Liver (tissue), 9 donors: ENCODE data around the gene PEX11G. TPM values are rescaled to one million over a fixed set of nuclear protein-coding genes. Genes with fewer than 3 reads are reported as not detected.

ENCODE experiments used
- DNase-seq: peaks from one replicate; pipeline ENCODE4 v3.0.0-alpha.2; 2017; ENCODE audit warnings: low spot score
- H3K27ac ChIP-seq, 2 donors: one replicate each; pipeline ENCODE4 v1.7.0; 2013; ENCODE audit warnings: inconsistent platforms in 2 of 2, low read length in 2 of 2, control low read depth in 1 of 2, low read depth in 1 of 2, mild to moderate bottlenecking in 1 of 2
- H3K27me3 ChIP-seq, 4 donors: one replicate each; pipeline versions ENCODE4 v1.6.1 to v1.7.0; 2013; ENCODE audit warnings: low read length in 3 of 4, inconsistent platforms in 1 of 4, mild to moderate bottlenecking in 1 of 4, moderate library complexity in 1 of 4; ENCODE audit not compliant: control insufficient read depth in 4 of 4, insufficient read depth in 4 of 4
- H3K36me3 ChIP-seq, 4 donors: one replicate each; pipeline versions ENCODE4 v1.6.1 to v1.7.0; 2013; ENCODE audit warnings: low read length in 3 of 4, mild to moderate bottlenecking in 3 of 4, low read depth in 1 of 4, moderate library complexity in 1 of 4; ENCODE audit not compliant: control insufficient read depth in 4 of 4, insufficient read depth in 3 of 4
- H3K4me1 ChIP-seq, 4 donors: one replicate each; pipeline versions ENCODE4 v1.6.1 to v1.7.0; 2013; ENCODE audit warnings: low read length in 3 of 4, mild to moderate bottlenecking in 3 of 4, moderate library complexity in 1 of 4; ENCODE audit not compliant: control insufficient read depth in 4 of 4, insufficient read depth in 4 of 4
- H3K4me3 ChIP-seq, 3 donors: one replicate each; pipeline versions ENCODE4 v1.6.1 to v1.7.0; 2013; ENCODE audit warnings: low read length in 3 of 3, control low read depth in 1 of 3, low read depth in 1 of 3, mild to moderate bottlenecking in 1 of 3
- H3K9ac ChIP-seq, 2 donors: one replicate each; pipeline ENCODE4 v1.7.0; 2013; ENCODE audit warnings: low read length in 2 of 2, mild to moderate bottlenecking in 2 of 2, moderate library complexity in 2 of 2, control low read depth in 1 of 2, low read depth in 1 of 2
- H3K9me3 ChIP-seq, 4 donors: one replicate each; pipeline versions ENCODE4 v1.6.1 to v1.7.0; 2013; ENCODE audit warnings: low read length in 3 of 4; ENCODE audit not compliant: control insufficient read depth in 4 of 4
- CTCF ChIP-seq: fragments of 150-350 bp; IDR thresholded peaks from 2 replicates; pipeline ENCODE4 v1.5.1; 2017; ENCODE audit warnings: improper control_type of control experiment, low read depth, low read length; ENCODE audit not compliant: missing input control
- EGR1 ChIP-seq, 2 donors: IDR thresholded peaks; 2 replicates each; pipeline ENCODE4 v1.6.1; 2016 to 2018; ENCODE audit warnings: antibody characterized with exemption in 2 of 2, low read depth in 2 of 2
- FOXA1 ChIP-seq: IDR thresholded peaks from 2 replicates; pipeline ENCODE4 v1.6.1; 2016; ENCODE audit warnings: antibody characterized with exemption
- FOXA2 ChIP-seq: IDR thresholded peaks from 2 replicates; pipeline ENCODE4 v1.6.1; 2016; ENCODE audit warnings: antibody characterized with exemption
- GABPA ChIP-seq, 2 donors: IDR thresholded peaks in 1 of 2; conservative IDR thresholded peaks in 1 of 2; 2 replicates each; pipeline ENCODE4 v1.6.1; 2016; ENCODE audit warnings: antibody characterized with exemption in 2 of 2, mild to moderate bottlenecking in 1 of 2, moderate library complexity in 1 of 2
- HNF4A ChIP-seq, 2 donors: conservative IDR thresholded peaks; 2 replicates each; pipeline ENCODE4 v1.6.1; 2016; ENCODE audit warnings: antibody characterized with exemption in 2 of 2, mild to moderate bottlenecking in 2 of 2
- HNF4G ChIP-seq: IDR thresholded peaks from 2 replicates; pipeline ENCODE4 v1.6.1; 2016; ENCODE audit warnings: antibody characterized with exemption
- JUND ChIP-seq, 2 donors: IDR thresholded peaks; 2 replicates each; pipeline ENCODE4 v1.6.1; 2016; ENCODE audit warnings: antibody characterized with exemption in 2 of 2
- NR2F2 ChIP-seq: IDR thresholded peaks from 2 replicates; pipeline ENCODE4 v1.6.1; 2016; ENCODE audit warnings: antibody characterized with exemption
- RAD21 ChIP-seq, 2 donors: IDR thresholded peaks; 2 replicates each; pipeline ENCODE4 v1.6.1; 2016; ENCODE audit warnings: antibody characterized with exemption in 2 of 2, mild to moderate bottlenecking in 2 of 2
- RXRA ChIP-seq, 2 donors: IDR thresholded peaks; 2 replicates each; pipeline ENCODE4 v1.6.1; 2017 to 2018; ENCODE audit warnings: antibody characterized with exemption in 2 of 2, mild to moderate bottlenecking in 1 of 2
- SP1 ChIP-seq: IDR thresholded peaks from 2 replicates; pipeline ENCODE4 v1.6.1; 2018; ENCODE audit warnings: antibody characterized with exemption, mild to moderate bottlenecking
- TAF1 ChIP-seq: conservative IDR thresholded peaks from 2 replicates; pipeline ENCODE4 v1.6.1; 2016; ENCODE audit warnings: antibody characterized with exemption, mild to moderate bottlenecking
- YY1 ChIP-seq: IDR thresholded peaks from 2 replicates; pipeline ENCODE4 v1.6.1; 2016; ENCODE audit warnings: antibody characterized with exemption, mild to moderate bottlenecking
- WGBS: extraction: QIAGEN DNeasy Blood & Tissue Kit; methylation state at CpG from one replicate; pipeline ENCODE4 v1.1.7; 2013; 5-methylcytosine and 5-hydroxymethylcytosine counted together
- polyA plus RNA-seq, 2 donors: library from polyadenylated mRNA; stranded (reverse) in 1 of 2; unstranded in 1 of 2; fragments of 200-250 nt in 1 of 2; fragments of >200 nt in 1 of 2; fragmentation: Nextera tagmentation in 1 of 2; extraction: Ambion mirVana in 1 of 2; gene quantifications; one replicate each; pipeline versions ENCODE4 v1.2.1 to v1.2.3, GENCODE V29; 2013 to 2015
- total RNA-seq, 2 donors: library from RNA; depleted of rRNA; stranded (reverse); fragments of >200 nt; gene quantifications; one replicate each; pipeline ENCODE4 v1.2.3, GENCODE V29; 2014
- TF ChIP-seq, protein P1 (sequence below): IDR thresholded peaks from 2 replicates; pipeline ENCODE4 v1.6.1; 2016; ENCODE audit warnings: antibody characterized with exemption
- TF ChIP-seq, protein P2 (sequence below): IDR thresholded peaks from 2 replicates; pipeline ENCODE4 v1.6.1; 2016; ENCODE audit warnings: antibody characterized with exemption
- TF ChIP-seq, protein P3 (sequence below): IDR thresholded peaks from 2 replicates; pipeline ENCODE4 v1.6.1; 2016; ENCODE audit warnings: antibody characterized with exemption
- donor health status: healthy.
- donor health status: healthy.
- donor health status: healthy.
- donor health status: healthy.
- donor health status: healthy.

Gene PEX11G
- total and polyA plus RNA-seq, 4 donors = 1.9 to 10.9 (median 8.2) TPM

DNA sequence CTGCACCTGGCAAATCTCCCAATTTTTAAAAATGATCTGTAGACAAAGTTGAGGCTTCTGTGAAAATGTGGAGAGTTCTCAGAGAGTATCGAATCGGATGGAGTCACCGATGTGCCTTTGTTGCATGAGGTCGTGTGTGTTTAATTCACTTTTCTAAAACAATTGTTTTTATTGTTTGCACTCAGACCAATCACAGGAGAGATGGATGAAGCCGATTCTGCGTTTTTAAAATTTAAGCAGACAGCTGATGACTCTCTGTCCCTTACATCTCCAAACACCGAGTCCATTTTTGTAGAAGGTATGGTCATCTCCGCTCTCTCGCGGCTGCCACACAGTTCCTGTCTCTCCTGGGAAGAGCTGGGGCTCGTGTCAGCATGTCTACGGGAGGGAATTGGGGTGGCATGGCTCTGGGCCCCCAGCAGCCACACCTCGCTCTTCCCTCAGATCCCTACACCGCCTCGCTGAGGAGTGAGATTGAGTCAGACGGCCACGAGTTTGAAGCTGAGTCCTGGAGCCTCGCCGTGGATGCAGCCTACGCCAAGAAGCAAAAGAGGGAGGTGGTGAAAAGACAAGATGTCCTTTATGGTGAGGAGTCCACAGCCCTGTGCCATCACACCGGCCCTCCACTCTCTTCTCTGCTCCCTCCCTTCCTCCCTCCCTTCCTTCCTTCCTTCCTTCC, 47.2 kb downstream of the PEX11G start:
- no peak overlapping the region for H3K27ac ChIP-seq
- DNase-seq = no peak
- TF ChIP-seq SP1 (no peak), GABPA (IDR thresholded peaks at IDR 0.05 in 1 of 2, conservative IDR thresholded peaks at IDR 0.05 in 1 of 2) (no peak), EGR1 (IDR thresholded peaks at IDR 0.05; ENCODE audit: low read depth in 2 of 2) (no peak)
- TF ChIP-seq, protein P1, sequence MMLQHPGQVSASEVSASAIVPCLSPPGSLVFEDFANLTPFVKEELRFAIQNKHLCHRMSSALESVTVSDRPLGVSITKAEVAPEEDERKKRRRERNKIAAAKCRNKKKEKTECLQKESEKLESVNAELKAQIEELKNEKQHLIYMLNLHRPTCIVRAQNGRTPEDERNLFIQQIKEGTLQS = no peak
- WGBS = 96% methylated on average over 21 of the region's 21 CpGs
- H3K4me1 ChIP-seq = no peaks in the 10 kb centered on the region
- H3K9ac ChIP-seq = no peak overlapping the region
- peaks cover 16 to 45% (median 24%) of the 10 kb centered on the region in 4 donors for H3K36me3 ChIP-seq
- no peaks in the 10 kb centered on the region for H3K9me3 ChIP-seq
- no peak overlapping the region for H3K4me3 ChIP-seq
- H3K27me3 ChIP-seq = no peaks in the 10 kb centered on the region

DNA sequence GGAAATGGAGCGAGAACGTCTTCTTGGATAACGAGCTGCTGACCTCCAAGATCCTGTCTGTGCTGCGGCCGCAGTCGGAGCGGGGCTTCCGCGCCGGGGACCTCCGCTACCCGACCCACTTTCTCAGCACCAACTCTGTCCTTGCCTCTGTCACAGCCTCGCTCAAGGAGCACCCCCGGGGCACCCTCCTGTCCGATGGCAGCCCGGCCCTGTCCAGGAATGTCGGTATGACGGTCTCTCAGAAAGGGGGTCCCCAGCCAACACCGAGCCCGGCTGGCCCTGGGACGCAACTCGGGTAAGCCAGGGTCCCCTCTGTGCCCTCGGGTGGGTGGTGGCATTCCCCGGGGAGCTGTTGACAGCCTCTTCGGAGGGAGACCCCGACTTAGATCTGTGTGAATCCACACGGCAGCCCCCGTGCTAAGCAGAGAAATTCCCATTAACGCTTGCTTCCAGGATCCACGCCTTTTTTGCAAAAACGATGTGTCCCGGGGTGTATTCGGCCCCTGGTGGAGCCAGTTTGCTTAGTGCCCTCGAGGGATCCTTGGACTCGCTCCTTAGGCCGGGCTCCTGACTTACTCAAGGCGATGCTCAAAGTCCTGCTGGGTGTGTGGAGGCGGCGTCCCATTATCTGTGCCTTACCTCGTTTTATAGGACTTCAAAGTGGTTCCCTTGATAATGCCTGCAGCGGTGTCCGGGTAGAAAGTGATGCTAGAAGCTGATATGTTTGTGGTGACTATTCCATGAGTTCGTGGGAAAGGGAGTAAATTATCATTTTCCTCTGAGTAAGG, 48.5 kb downstream of the PEX11G start:
- Histone ChIP-seq H3K9ac (no peak overlapping the region), H3K27ac (no peak overlapping the region), H3K4me3 (no peak overlapping the region), H3K9me3 (no peaks in the 10 kb centered on the region), H3K4me1 (no peaks in the 10 kb centered on the region), H3K27me3 (no peaks in the 10 kb centered on the region), H3K36me3 (peaks cover 16 to 38% (median 24%) of the 10 kb centered on the region in 4 donors)
- no peak for DNase-seq
- TF ChIP-seq CTCF = no peak
- 93% methylated on average over 43 of the region's 43 CpGs for WGBS

GRCh38 chr19:7435586-7435985, 53.2 kb downstream of the PEX11G start:
- H3K9me3 ChIP-seq = no peaks in the 10 kb centered on the region
- no peak overlapping the region for H3K27ac ChIP-seq
- no peaks in the 10 kb centered on the region for H3K4me1 ChIP-seq
- 98% methylated on average over 3 of the region's 3 CpGs for WGBS
- TF ChIP-seq TAF1 = no peak
- no peak for TF ChIP-seq EGR1 (IDR thresholded peaks at IDR 0.05; ENCODE audit: low read depth in 2 of 2)
- no peak for TF ChIP-seq NR2F2
- TF ChIP-seq FOXA2 = no peak
- TF ChIP-seq HNF4G = no peak
- no peak for TF ChIP-seq RXRA (IDR thresholded peaks at IDR 0.05)
- TF ChIP-seq JUND (IDR thresholded peaks at IDR 0.05) = no peak
- TF ChIP-seq, protein P2, sequence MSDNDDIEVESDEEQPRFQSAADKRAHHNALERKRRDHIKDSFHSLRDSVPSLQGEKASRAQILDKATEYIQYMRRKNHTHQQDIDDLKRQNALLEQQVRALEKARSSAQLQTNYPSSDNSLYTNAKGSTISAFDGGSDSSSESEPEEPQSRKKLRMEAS = no peak
- TF ChIP-seq CTCF = no peak
- TF ChIP-seq GABPA (IDR thresholded peaks at IDR 0.05 in 1 of 2, conservative IDR thresholded peaks at IDR 0.05 in 1 of 2) = no peak
- TF ChIP-seq SP1 = no peak
- no peak for TF ChIP-seq YY1
- no peak for TF ChIP-seq HNF4A (conservative IDR thresholded peaks at IDR 0.05)
- TF ChIP-seq, protein P3, sequence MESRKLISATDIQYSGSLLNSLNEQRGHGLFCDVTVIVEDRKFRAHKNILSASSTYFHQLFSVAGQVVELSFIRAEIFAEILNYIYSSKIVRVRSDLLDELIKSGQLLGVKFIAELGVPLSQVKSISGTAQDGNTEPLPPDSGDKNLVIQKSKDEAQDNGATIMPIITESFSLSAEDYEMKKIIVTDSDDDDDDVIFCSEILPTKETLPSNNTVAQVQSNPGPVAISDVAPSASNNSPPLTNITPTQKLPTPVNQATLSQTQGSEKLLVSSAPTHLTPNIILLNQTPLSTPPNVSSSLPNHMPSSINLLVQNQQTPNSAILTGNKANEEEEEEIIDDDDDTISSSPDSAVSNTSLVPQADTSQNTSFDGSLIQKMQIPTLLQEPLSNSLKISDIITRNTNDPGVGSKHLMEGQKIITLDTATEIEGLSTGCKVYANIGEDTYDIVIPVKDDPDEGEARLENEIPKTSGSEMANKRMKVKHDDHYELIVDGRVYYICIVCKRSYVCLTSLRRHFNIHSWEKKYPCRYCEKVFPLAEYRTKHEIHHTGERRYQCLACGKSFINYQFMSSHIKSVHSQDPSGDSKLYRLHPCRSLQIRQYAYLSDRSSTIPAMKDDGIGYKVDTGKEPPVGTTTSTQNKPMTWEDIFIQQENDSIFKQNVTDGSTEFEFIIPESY = no peak
- TF ChIP-seq, protein P1 = no peak
- no peak for TF ChIP-seq FOXA1
- TF ChIP-seq RAD21 (IDR thresholded peaks at IDR 0.05) = no peak
- peaks cover 0 to 6% (median 5%) of the 10 kb centered on the region in 4 donors for H3K36me3 ChIP-seq
- H3K27me3 ChIP-seq = no peaks in the 10 kb centered on the region
- no peak overlapping the region for H3K4me3 ChIP-seq
- no peak overlapping the region for H3K9ac ChIP-seq
- DNase-seq = no peak
